ENCODE results near the gene CHST6. TPM values are rescaled to one million over a fixed set of nuclear protein-coding genes. Genes with fewer than 3 reads are reported as not detected.
"Not testable (repeated sequence)": the region's sequence is repeated elsewhere in the genome, so short reads cannot be mapped to it uniquely, and the experiment has no call there.

The CHST6 gene
- total and polyA plus RNA-seq, 9 of the 15 experiments (the other 6 are each of a cell fraction or from before 2014, with no cell fraction given) = 0.01 to 0.05 (median 0.02) TPM; not detected in 6

GRCh38 chr16:75542462-75542861 is 47.2 kb upstream of the CHST6 start:
- CTCF ChIA-PET (ENCODE audit: low intra/inter-chr PET ratio); FAIRE-seq; H3K79me2 ChIP-seq (ENCODE audit: control insufficient read depth, insufficient read depth, low read length); H3K4me2 ChIP-seq (ENCODE audit: insufficient read depth, low read length); H3K9ac ChIP-seq (ENCODE audit: insufficient read depth in 1 of 2, low read depth in 2 of 2, low read length in 2 of 2); H4K20me1 ChIP-seq (replicated peaks; ENCODE audit: control insufficient read depth, insufficient read depth, low read length); intact Hi-C loops (cut with micrococcal nuclease); ATAC-seq; H3K36me3 ChIP-seq (ENCODE audit: control insufficient read depth, insufficient read depth, low read length); H3K27ac ChIP-seq (ENCODE audit: extremely low read depth, low read depth, low read length); H3K4me1 ChIP-seq (replicated peaks in 1 of 2; ENCODE audit: control insufficient read depth in 2 of 2, insufficient read depth in 2 of 2, low read length in 2 of 2); H3K9me1 ChIP-seq (ENCODE audit: control insufficient read depth, insufficient read depth, low read length); H2AFZ ChIP-seq (ENCODE audit: low read depth, low read length); POLR2A ChIA-PET; H3K27me3 ChIP-seq (ENCODE audit: control insufficient read depth in 2 of 2, insufficient read depth in 2 of 2, low read length in 2 of 2); DNase-seq (ENCODE audit: extremely low read depth in 1 of 4, low spot score in 3 of 4); BruUV-seq (replicated peaks); H3K4me3 ChIP-seq; H3K9me3 ChIP-seq (replicated peaks; ENCODE audit: control insufficient read depth, insufficient read depth, low read depth, low read length): not testable (repeated sequence)
- WGBS (ENCODE audit: insufficient coverage, low coverage, missing lambda C conversion rate) = 37% methylated on average over 8 of the region's 8 CpGs
- in situ Hi-C loops (cut with MboI) = loop anchor here (5.0 kb wide), 1 partner anchor 35 kb away; no protein-coding TSS in a partner anchor

- intact Hi-C loops (cut with micrococcal nuclease) = loop anchor here (2.0 kb wide), 1 partner anchor 34 kb away; no protein-coding TSS in a partner anchor
- POLR2A ChIA-PET = no interaction called here
- TF ChIP-seq L3MBTL2 (IDR thresholded peaks at IDR 0.05) (no peak), SRSF3 (IDR thresholded peaks at IDR 0.05; ENCODE audit: insufficient read depth, low read length) (no peak), NR2C1 (IDR thresholded peaks at IDR 0.05) (no peak), NR2C1 (tag; IDR thresholded peaks at IDR 0.05) (no peak), ZNF212 (CRISPR knock-in tag; IDR thresholded peaks at IDR 0.05) (no peak), MLX (CRISPR knock-in tag; conservative IDR thresholded peaks at IDR 0.05) (no peak), NUFIP1 (IDR thresholded peaks at IDR 0.05; ENCODE audit: partially characterized antibody) (no peak), PTRF (tag; IDR thresholded peaks at IDR 0.05) (no peak), CBFA2T2 (conservative IDR thresholded peaks at IDR 0.05) (no peak), E2F6 (IDR thresholded peaks at IDR 0.05; ENCODE audit: borderline replicate concordance in 1 of 2, extremely low read depth in 1 of 2, insufficient read depth in 1 of 2, insufficient read length in 1 of 2, low read depth in 1 of 2, low read length in 1 of 2, poor library complexity in 1 of 2, severe bottlenecking in 1 of 2) (no peak)
- TF ChIP-seq, protein P1, sequence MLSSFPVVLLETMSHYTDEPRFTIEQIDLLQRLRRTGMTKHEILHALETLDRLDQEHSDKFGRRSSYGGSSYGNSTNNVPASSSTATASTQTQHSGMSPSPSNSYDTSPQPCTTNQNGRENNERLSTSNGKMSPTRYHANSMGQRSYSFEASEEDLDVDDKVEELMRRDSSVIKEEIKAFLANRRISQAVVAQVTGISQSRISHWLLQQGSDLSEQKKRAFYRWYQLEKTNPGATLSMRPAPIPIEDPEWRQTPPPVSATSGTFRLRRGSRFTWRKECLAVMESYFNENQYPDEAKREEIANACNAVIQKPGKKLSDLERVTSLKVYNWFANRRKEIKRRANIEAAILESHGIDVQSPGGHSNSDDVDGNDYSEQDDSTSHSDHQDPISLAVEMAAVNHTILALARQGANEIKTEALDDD (IDR thresholded peaks at IDR 0.05) = no peak
- TF ChIP-seq, protein P2, sequence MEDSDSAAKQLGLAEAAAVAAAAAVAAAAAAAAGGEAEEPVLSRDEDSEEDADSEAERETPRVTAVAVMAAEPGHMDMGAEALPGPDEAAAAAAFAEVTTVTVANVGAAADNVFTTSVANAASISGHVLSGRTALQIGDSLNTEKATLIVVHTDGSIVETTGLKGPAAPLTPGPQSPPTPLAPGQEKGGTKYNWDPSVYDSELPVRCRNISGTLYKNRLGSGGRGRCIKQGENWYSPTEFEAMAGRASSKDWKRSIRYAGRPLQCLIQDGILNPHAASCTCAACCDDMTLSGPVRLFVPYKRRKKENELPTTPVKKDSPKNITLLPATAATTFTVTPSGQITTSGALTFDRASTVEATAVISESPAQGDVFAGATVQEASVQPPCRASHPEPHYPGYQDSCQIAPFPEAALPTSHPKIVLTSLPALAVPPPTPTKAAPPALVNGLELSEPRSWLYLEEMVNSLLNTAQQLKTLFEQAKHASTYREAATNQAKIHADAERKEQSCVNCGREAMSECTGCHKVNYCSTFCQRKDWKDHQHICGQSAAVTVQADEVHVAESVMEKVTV (CRISPR knock-in tag; IDR thresholded peaks at IDR 0.05) = no peak
Observed at GRCh38 chr16:75541236-75541635, 46.0 kb upstream of the CHST6 start.

More at GRCh38 chr16:75541236-75541635, 46.0 kb upstream of the CHST6 start:
- no TSS peak for BruUV-seq (replicated peaks)
- no peaks in the 10 kb centered on the region for H3K9me3 ChIP-seq (replicated peaks; ENCODE audit: control insufficient read depth, insufficient read depth, low read depth, low read length)
- 28% methylated on average over 5 of the region's 5 CpGs for WGBS (ENCODE audit: insufficient coverage, low coverage, missing lambda C conversion rate)
- no peaks in the 10 kb centered on the region for H3K9me1 ChIP-seq (ENCODE audit: control insufficient read depth, insufficient read depth, low read length)
- no peaks in the 10 kb centered on the region for H3K4me1 ChIP-seq (replicated peaks in 1 of 2; ENCODE audit: control insufficient read depth in 2 of 2, insufficient read depth in 2 of 2, low read length in 2 of 2)
- in situ Hi-C loops (cut with MboI) = loop anchor here (5.0 kb wide), 1 partner anchor 34 kb away; no protein-coding TSS in a partner anchor
- H3K9ac ChIP-seq (ENCODE audit: insufficient read depth in 1 of 2, low read depth in 2 of 2, low read length in 2 of 2) = no peak overlapping the region
- no peak for FAIRE-seq
- CTCF ChIA-PET (ENCODE audit: low intra/inter-chr PET ratio) = no interaction called here
- H3K4me2 ChIP-seq (ENCODE audit: insufficient read depth, low read length) = no peak overlapping the region
- peaks cover 0 to 7% of the 10 kb centered on the region in 2 experiments; a peak in 3 of 5 replicates for H3K27me3 ChIP-seq (ENCODE audit: control insufficient read depth in 2 of 2, insufficient read depth in 2 of 2, low read length in 2 of 2)
- no peak for ATAC-seq
- H3K27ac ChIP-seq (ENCODE audit: extremely low read depth, low read depth, low read length) = no peak overlapping the region
- peaks cover 2% of the 10 kb centered on the region; the same call in 2 of the 3 replicates for H3K36me3 ChIP-seq (ENCODE audit: control insufficient read depth, insufficient read depth, low read length)
- no peak for DNase-seq (ENCODE audit: extremely low read depth in 1 of 4, low spot score in 3 of 4)
- no peaks in the 10 kb centered on the region for H3K79me2 ChIP-seq (ENCODE audit: control insufficient read depth, insufficient read depth, low read length)
- H3K4me3 ChIP-seq = no peak overlapping the region
- H4K20me1 ChIP-seq (replicated peaks; ENCODE audit: control insufficient read depth, insufficient read depth, low read length) = no peaks in the 10 kb centered on the region
- no peak overlapping the region for H2AFZ ChIP-seq (ENCODE audit: low read depth, low read length)

Measured in K562 (cell line).